Heart left ventricle (tissue), 13 donors: Measurements from ENCODE around the gene CCDC74B.
"Not testable (repeated sequence)": the region's sequence is repeated elsewhere in the genome, so short reads cannot be mapped to it uniquely, and the experiment has no call there.

Source experiments
- CTCF ChIP-seq, 12 donors: fragments of 200-600 bp; sonication (generic) in 4 of 12; IDR thresholded peaks; one replicate each; pipeline versions ENCODE4 v1.5.0 to v1.8.0; 2018 to 2022; ENCODE audit warnings: antibody characterized with exemption in 12 of 12, mild to moderate bottlenecking in 5 of 12
- POLR2A ChIP-seq, 2 donors: fragments of 450-650 bp; IDR thresholded peaks; one replicate each; pipeline ENCODE4 v1.6.1; 2017; ENCODE audit warnings: antibody characterized with exemption in 2 of 2, mild to moderate bottlenecking in 2 of 2, moderate library complexity in 2 of 2
- donor health status: ischemic (EF 13 %, LVEDD 7.1; RV severe dilation, severe dysfunction).
- donor health status: DM: no; HTN: yes; CAD: no.
- donor health status: DM: no; HTN: no; CAD: no.
- donor health status: ischemic (EF 25% LVEDD 6.9; RV normal size, moderate dysfunction).
- donor health status: ischemic (EF 25% LVEDD 5.7; RV mildly dilated, moderate dysfunction).
- donor health status: ischemic (EF 35%, LVEDD 5.7; RV mildly dilated, moderate dysfunction).
- donor health status: nonischemic (EF 11% LVEDD 7.7; RV severe dilation, severe dysfunction).
- donor health status: DM: yes; HTN: yes; CAD: no.
- donor health status: PGD.
- donor health status: ischemic (EF 29% LVEDD 5.4; RV normal size, mild dysfunction).
- donor health status: nonischemic (EF 23%, LVEDD 6.1; RV moderate dilation, normal function).

GRCh38 chr2:130192451-130192850 is 47.5 kb upstream of the CCDC74B start:
- not testable (repeated sequence) for TF ChIP-seq POLR2A, CTCF (IDR thresholded peaks at IDR 0.05)
